Measurements from ENCODE around the gene C1RL. TPM values are rescaled to one million over a fixed set of nuclear protein-coding genes. Genes with fewer than 3 reads are reported as not detected.

C1RL gene
- total RNA-seq, 5 donors from 2014 or later (not counting 1 experiment from before 2014, with no cell fraction given) = 18.1 to 36.6 (median 30.8) TPM

- H3K4me3 ChIP-seq (ENCODE audit: control insufficient read depth in 1 of 2, extremely low read depth in 1 of 2, low read length in 1 of 2) = no peak overlapping the region
- H3K4me1 ChIP-seq (ENCODE audit: control insufficient read depth in 1 of 2, extremely low read depth in 1 of 2, insufficient read depth in 2 of 2, low read length in 2 of 2) = no peaks in the 10 kb centered on the region
- Mint-ChIP-seq H3K4me1 (peaks cover 29 to 32% (median 31%) of the 10 kb centered on the region in 3 donors), H3K9me3 (peaks cover 6 to 8% (median 7%) of the 10 kb centered on the region in 3 donors), H3K36me3 (peaks cover 40% of the 10 kb centered on the region), H3K4me3 (no peak overlapping the region), H3K27ac (peak overlapping the region; percentile 17 to 61), H3K27me3 (no peaks in the 10 kb centered on the region)
- CTCF ChIA-PET = no interaction called here
- H3K9me3 ChIP-seq = no peaks in the 10 kb centered on the region
- POLR2A ChIA-PET = no interaction called here
- H3K36me3 ChIP-seq (ENCODE audit: control insufficient read depth in 2 of 2, extremely low read depth in 1 of 2, insufficient read depth in 1 of 2, low read length in 1 of 2) = peaks cover 9 to 28% of the 10 kb centered on the region in 2 donors
- DNase-seq = no peak
- WGBS (ENCODE audit: insufficient coverage) = 100% methylated on average over 3 of the region's 4 CpGs
- H3K27ac ChIP-seq (ENCODE audit: low read length) = no peak overlapping the region
- no peak for ATAC-seq (replicated peaks in 1 of 4)
- H3K27me3 ChIP-seq (replicated peaks in 1 of 2; ENCODE audit: control insufficient read depth in 2 of 2, extremely low read depth in 1 of 2, insufficient read depth in 2 of 2, low read length in 1 of 2) = no peaks in the 10 kb centered on the region
Observed at GRCh38 chr12:7101047-7101693, 7.8 kb downstream of the C1RL start.

GRCh38 chr12:7100239-7100638 lies 8.8 kb downstream of the C1RL start:
- H3K27me3 ChIP-seq (replicated peaks in 1 of 2; ENCODE audit: control insufficient read depth in 2 of 2, extremely low read depth in 1 of 2, insufficient read depth in 2 of 2, low read length in 1 of 2) = no peaks in the 10 kb centered on the region
- Mint-ChIP-seq H3K36me3 (peaks cover 32% of the 10 kb centered on the region), H3K27ac (no peak overlapping the region), H3K4me3 (no peak overlapping the region), H3K9me3 (no peaks in the 10 kb centered on the region), H3K27me3 (no peaks in the 10 kb centered on the region), H3K4me1 (peaks cover 20 to 23% (median 22%) of the 10 kb centered on the region in 3 donors)
- H3K4me1 ChIP-seq (ENCODE audit: control insufficient read depth in 1 of 2, extremely low read depth in 1 of 2, insufficient read depth in 2 of 2, low read length in 2 of 2) = no peaks in the 10 kb centered on the region
- peaks cover 9 to 28% of the 10 kb centered on the region in 2 donors for H3K36me3 ChIP-seq (ENCODE audit: control insufficient read depth in 2 of 2, extremely low read depth in 1 of 2, insufficient read depth in 1 of 2, low read length in 1 of 2)
- POLR2A ChIA-PET = no interaction called here
- no peak overlapping the region for H3K27ac ChIP-seq (ENCODE audit: low read length)
- no peak overlapping the region for H3K4me3 ChIP-seq (ENCODE audit: control insufficient read depth in 1 of 2, extremely low read depth in 1 of 2, low read length in 1 of 2)
- DNase-seq (no peak), ATAC-seq (replicated peaks in 1 of 4) (no peak)
- CTCF ChIA-PET = no interaction called here
- no peaks in the 10 kb centered on the region for H3K9me3 ChIP-seq
- WGBS (ENCODE audit: insufficient coverage) = 92% methylated on average over 2 of the region's 4 CpGs

- no peak for ATAC-seq (replicated peaks in 1 of 4)
- Mint-ChIP-seq H3K9me3 (no peaks in the 10 kb centered on the region), H3K36me3 (peaks cover 32% of the 10 kb centered on the region), H3K27ac (no peak overlapping the region), H3K4me1 (peaks cover 18 to 20% (median 19%) of the 10 kb centered on the region in 3 donors), H3K27me3 (no peaks in the 10 kb centered on the region), H3K4me3 (no peak overlapping the region)
- WGBS (ENCODE audit: insufficient coverage) = 99% methylated on average over 8 of the region's 9 CpGs
- DNase-seq = no peak
- H3K4me3 ChIP-seq (ENCODE audit: control insufficient read depth in 1 of 2, extremely low read depth in 1 of 2, low read length in 1 of 2) = no peak overlapping the region
- no peaks in the 10 kb centered on the region for H3K4me1 ChIP-seq (ENCODE audit: control insufficient read depth in 1 of 2, extremely low read depth in 1 of 2, insufficient read depth in 2 of 2, low read length in 2 of 2)
- ChIA-PET CTCF (interaction anchor here (0.6 to 0.7 kb wide), 3 partner anchors 8 to 199 kb away, joined by 3 read pairs; no protein-coding TSS in a partner anchor), POLR2A (interaction anchor here (0.6 kb wide), 3 partner anchors 8 to 1065 kb away, joined by 3 to 4 read pairs (median 4); no protein-coding TSS in a partner anchor)
- H3K27me3 ChIP-seq (replicated peaks in 1 of 2; ENCODE audit: control insufficient read depth in 2 of 2, extremely low read depth in 1 of 2, insufficient read depth in 2 of 2, low read length in 1 of 2) = no peaks in the 10 kb centered on the region
- H3K9me3 ChIP-seq = no peaks in the 10 kb centered on the region
- no peak overlapping the region for H3K27ac ChIP-seq (ENCODE audit: low read length)
- peaks cover 4 to 28% of the 10 kb centered on the region in 2 donors for H3K36me3 ChIP-seq (ENCODE audit: control insufficient read depth in 2 of 2, extremely low read depth in 1 of 2, insufficient read depth in 1 of 2, low read length in 1 of 2)
Observed at GRCh38 chr12:7099290-7099996, 9.6 kb downstream of the C1RL start.

- ChIA-PET CTCF (no interaction called here), POLR2A (no interaction called here)
- no peaks in the 10 kb centered on the region for H3K27me3 Mint-ChIP-seq
- H3K4me3 ChIP-seq (ENCODE audit: control insufficient read depth in 1 of 2, extremely low read depth in 1 of 2, low read length in 1 of 2) = no peak overlapping the region
- H3K4me3 Mint-ChIP-seq = no peak overlapping the region
- whole genome bisulfite sequencing (ENCODE audit: insufficient coverage) = 93% methylated on average over 17 of the region's 19 CpGs
- no peaks in the 10 kb centered on the region for H3K9me3 Mint-ChIP-seq
- H3K27ac Mint-ChIP-seq = no peak overlapping the region
- H3K27ac ChIP-seq (ENCODE audit: low read length) = no peak overlapping the region
- peaks cover 8 to 11% (median 9%) of the 10 kb centered on the region in 3 donors for H3K4me1 Mint-ChIP-seq
- peaks cover 0 to 6% of the 10 kb centered on the region in 2 experiments for H3K27me3 ChIP-seq (replicated peaks in 1 of 2; ENCODE audit: control insufficient read depth in 2 of 2, extremely low read depth in 1 of 2, insufficient read depth in 2 of 2, low read length in 1 of 2)
- H3K36me3 Mint-ChIP-seq = peaks cover 17% of the 10 kb centered on the region
- DNase-seq (no peak), ATAC-seq (replicated peaks in 1 of 4) (no peak)
- H3K9me3 ChIP-seq = no peaks in the 10 kb centered on the region
- H3K4me1 ChIP-seq (ENCODE audit: control insufficient read depth in 1 of 2, extremely low read depth in 1 of 2, insufficient read depth in 2 of 2, low read length in 2 of 2) = peaks cover 0 to 11% of the 10 kb centered on the region in 2 experiments
- peaks cover 3 to 17% of the 10 kb centered on the region in 2 donors for H3K36me3 ChIP-seq (ENCODE audit: control insufficient read depth in 2 of 2, extremely low read depth in 1 of 2, insufficient read depth in 1 of 2, low read length in 1 of 2)
Observed at GRCh38 chr12:7096979-7097378, 12.0 kb downstream of the C1RL start.

- POLR2A ChIA-PET = no interaction called here
- Mint-ChIP-seq H3K4me1 (peaks cover 10 to 12% (median 12%) of the 10 kb centered on the region in 3 donors), H3K36me3 (peaks cover 12% of the 10 kb centered on the region), H3K9me3 (no peaks in the 10 kb centered on the region), H3K27ac (peak overlapping the region in 1 of 2 donors; percentile 39), H3K4me3 (no peak overlapping the region), H3K27me3 (no peaks in the 10 kb centered on the region)
- CTCF ChIA-PET = interaction anchor here (0.6 to 1.3 kb wide), 4 partner anchors 9 to 209 kb away, joined by 3 to 5 read pairs (median 4); no protein-coding TSS in a partner anchor
- H3K4me1 ChIP-seq (ENCODE audit: control insufficient read depth in 1 of 2, extremely low read depth in 1 of 2, insufficient read depth in 2 of 2, low read length in 2 of 2) = peaks cover 0 to 16% of the 10 kb centered on the region in 2 experiments
- no peak overlapping the region for H3K27ac ChIP-seq (ENCODE audit: low read length)
- WGBS (ENCODE audit: insufficient coverage) = 93% methylated on average over 20 of the region's 26 CpGs
- peaks cover 0 to 13% of the 10 kb centered on the region in 2 experiments for H3K27me3 ChIP-seq (replicated peaks in 1 of 2; ENCODE audit: control insufficient read depth in 2 of 2, extremely low read depth in 1 of 2, insufficient read depth in 2 of 2, low read length in 1 of 2)
- no peak overlapping the region for H3K4me3 ChIP-seq (ENCODE audit: control insufficient read depth in 1 of 2, extremely low read depth in 1 of 2, low read length in 1 of 2)
- no peaks in the 10 kb centered on the region for H3K9me3 ChIP-seq
- DNase-seq = no peak
- ATAC-seq (replicated peaks in 1 of 4) = no peak
- peaks cover 0 to 11% of the 10 kb centered on the region in 2 donors for H3K36me3 ChIP-seq (ENCODE audit: control insufficient read depth in 2 of 2, extremely low read depth in 1 of 2, insufficient read depth in 1 of 2, low read length in 1 of 2)
Observed at GRCh38 chr12:7096006-7096932, 12.7 kb downstream of the C1RL start.

GRCh38 chr12:7093892-7094291 lies 15.1 kb downstream of the C1RL start:
- Mint-ChIP-seq H3K4me3 (no peak overlapping the region), H3K27ac (no peak overlapping the region), H3K4me1 (peaks cover 10 to 12% (median 12%) of the 10 kb centered on the region in 3 donors), H3K27me3 (peaks cover 0 to 3% of the 10 kb centered on the region in 2 donors), H3K9me3 (no peaks in the 10 kb centered on the region), H3K36me3 (peaks cover 7% of the 10 kb centered on the region)
- H3K4me3 ChIP-seq (ENCODE audit: control insufficient read depth in 1 of 2, extremely low read depth in 1 of 2, low read length in 1 of 2) = no peak overlapping the region
- WGBS (ENCODE audit: insufficient coverage) = 89% methylated on average over 5 of the region's 10 CpGs
- H3K27ac ChIP-seq (ENCODE audit: low read length) = no peak overlapping the region
- DNase-seq (no peak), ATAC-seq (replicated peaks in 1 of 4) (no peak)
- peaks cover 0 to 4% of the 10 kb centered on the region in 2 donors for H3K36me3 ChIP-seq (ENCODE audit: control insufficient read depth in 2 of 2, extremely low read depth in 1 of 2, insufficient read depth in 1 of 2, low read length in 1 of 2)
- CTCF ChIA-PET = interaction anchor here (0.6 to 1.4 kb wide), 5 partner anchors 9 to 223 kb away, joined by 3 to 5 read pairs (median 4); no protein-coding TSS in a partner anchor
- peaks cover 0 to 16% of the 10 kb centered on the region in 2 experiments for H3K4me1 ChIP-seq (ENCODE audit: control insufficient read depth in 1 of 2, extremely low read depth in 1 of 2, insufficient read depth in 2 of 2, low read length in 2 of 2)
- peaks cover 0 to 29% of the 10 kb centered on the region in 2 experiments for H3K27me3 ChIP-seq (replicated peaks in 1 of 2; ENCODE audit: control insufficient read depth in 2 of 2, extremely low read depth in 1 of 2, insufficient read depth in 2 of 2, low read length in 1 of 2)
- H3K9me3 ChIP-seq = no peaks in the 10 kb centered on the region
- POLR2A ChIA-PET = no interaction called here
